Astrocyte of the spinal cord (primary cell): ENCODE data around the gene ERCC1.

ENCODE experiments used
- DNase-seq: peaks from one replicate; pipeline ENCODE4 v3.0.0; 2011; ENCODE audit warnings: low read depth, low spot score
- H3K4me3 ChIP-seq: 2 replicates; pipeline ENCODE4 v1.5.1; 2011; ENCODE audit warnings: low read depth, mild to moderate bottlenecking, low read length, moderate library complexity
- CTCF ChIP-seq: IDR thresholded peaks from 2 replicates; pipeline ENCODE4 v1.5.1; 2012; ENCODE audit warnings: low read depth, mild to moderate bottlenecking, low read length, inconsistent platforms
- in situ Hi-C: cut with HindIII; loops from 2 replicates; pipeline ENCODE4 v1.10.0; 2017; ENCODE audit warnings: low sequenced_read_pairs

ERCC1 gene

DNA sequence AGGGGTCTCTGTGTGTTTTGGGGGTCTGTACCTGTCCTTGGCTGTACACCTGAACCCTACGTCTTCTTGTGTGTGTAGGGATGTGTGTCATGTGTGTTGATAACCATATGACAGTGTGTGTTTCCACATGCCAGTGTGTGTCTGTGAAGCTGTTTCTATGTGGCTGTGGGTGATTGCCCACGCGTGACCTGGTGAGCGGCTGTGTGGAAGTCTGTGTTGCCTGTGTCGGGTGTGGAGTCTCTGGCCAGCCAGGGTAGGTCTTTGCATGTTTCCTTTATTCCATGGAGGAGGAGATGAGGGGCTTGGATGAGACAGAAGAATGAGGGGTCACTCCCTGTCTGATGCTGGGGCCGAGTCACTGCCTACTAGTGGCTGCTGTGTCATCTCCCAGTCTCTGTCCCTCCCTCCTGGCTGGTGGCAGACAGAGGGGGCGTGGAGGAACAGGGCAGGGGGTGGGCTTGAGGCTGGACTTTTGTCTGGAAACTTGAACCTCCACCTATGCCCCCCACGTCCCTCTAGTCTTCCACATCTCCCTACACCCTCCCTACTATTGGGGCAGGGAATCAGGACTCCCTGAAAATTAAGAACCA, 41.2 kb upstream of the ERCC1 start:
- in situ Hi-C loops, result no loop called here
- TF ChIP-seq CTCF, result no peak
- DNase-seq, result no peak
- no peak overlapping the region for H3K4me3 ChIP-seq

- in situ Hi-C loops, result no loop called here
- H3K4me3 ChIP-seq, result no peak overlapping the region
- no peak for DNase-seq
- TF ChIP-seq CTCF, result no peak
Observed at GRCh38 chr19:45464274-45464673, 40.6 kb upstream of the ERCC1 start.

DNA sequence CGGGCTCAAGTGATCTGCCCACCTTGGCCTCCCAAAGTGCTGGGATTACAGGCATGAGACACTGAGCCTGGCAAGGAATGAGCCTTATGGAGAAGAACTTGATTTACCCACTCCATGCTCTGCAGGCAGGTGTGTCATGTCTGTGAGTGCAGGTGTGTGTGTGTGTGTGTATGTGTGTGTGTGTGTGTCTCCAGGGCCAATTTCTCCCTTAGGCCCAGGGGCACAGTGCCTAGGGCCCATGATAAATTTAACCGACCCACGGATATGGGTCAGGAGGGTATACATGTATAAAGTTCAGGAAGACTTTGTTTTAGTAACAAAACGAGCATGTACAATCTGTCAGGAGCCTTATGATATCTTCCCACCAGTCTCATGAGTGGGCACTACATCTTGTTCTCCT, 39.5 kb upstream of the ERCC1 start:
- in situ Hi-C loops, result no loop called here
- no peak for TF ChIP-seq CTCF
- no peak for DNase-seq
- no peak overlapping the region for H3K4me3 ChIP-seq

DNA sequence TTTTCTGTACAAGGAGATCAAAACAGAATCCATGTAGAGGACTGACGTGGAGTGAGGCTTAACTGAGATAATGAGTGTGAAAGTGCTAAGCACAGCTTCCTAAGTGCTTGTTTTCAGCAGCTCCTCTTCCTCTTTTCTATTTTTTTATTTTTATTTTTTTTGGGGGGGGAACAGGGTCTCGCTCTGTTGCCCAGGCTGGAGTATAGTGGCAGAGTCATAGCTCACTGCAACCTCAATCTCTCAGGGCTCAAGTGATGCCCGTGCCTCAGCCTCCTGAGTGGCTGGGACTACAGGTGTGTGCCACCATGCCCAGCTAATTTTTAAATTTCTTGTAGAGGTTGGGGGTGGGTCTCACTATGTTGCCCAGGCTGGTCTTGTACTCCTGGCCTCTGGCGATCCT, 38.5 kb upstream of the ERCC1 start:
- H3K4me3 ChIP-seq, result no peak overlapping the region
- in situ Hi-C loops, result no loop called here
- DNase-seq, result no peak
- TF ChIP-seq CTCF, result no peak

- TF ChIP-seq CTCF, result no peak
- DNase-seq, result no peak
- in situ Hi-C loops, result no loop called here
- no peak overlapping the region for H3K4me3 ChIP-seq
Observed at GRCh38 chr19:45460807-45461347, 37.2 kb upstream of the ERCC1 start.

- no peak overlapping the region for H3K4me3 ChIP-seq
- no peak for TF ChIP-seq CTCF
- in situ Hi-C loops, result no loop called here
- DNase-seq, result no peak
Observed at GRCh38 chr19:45457776-45458175, 34.1 kb upstream of the ERCC1 start.

GRCh38 chr19:45456500-45456815, 32.7 kb upstream of the ERCC1 start:
- in situ Hi-C loops, result no loop called here
- TF ChIP-seq CTCF, result no peak
- H3K4me3 ChIP-seq, result no peak overlapping the region
- no peak for DNase-seq
